ENCODE measurements around the gene RRP8.
A peak's percentile ranks its signal among the peaks of the same experiment; 100 is the strongest.

RRP8 gene

DNA sequence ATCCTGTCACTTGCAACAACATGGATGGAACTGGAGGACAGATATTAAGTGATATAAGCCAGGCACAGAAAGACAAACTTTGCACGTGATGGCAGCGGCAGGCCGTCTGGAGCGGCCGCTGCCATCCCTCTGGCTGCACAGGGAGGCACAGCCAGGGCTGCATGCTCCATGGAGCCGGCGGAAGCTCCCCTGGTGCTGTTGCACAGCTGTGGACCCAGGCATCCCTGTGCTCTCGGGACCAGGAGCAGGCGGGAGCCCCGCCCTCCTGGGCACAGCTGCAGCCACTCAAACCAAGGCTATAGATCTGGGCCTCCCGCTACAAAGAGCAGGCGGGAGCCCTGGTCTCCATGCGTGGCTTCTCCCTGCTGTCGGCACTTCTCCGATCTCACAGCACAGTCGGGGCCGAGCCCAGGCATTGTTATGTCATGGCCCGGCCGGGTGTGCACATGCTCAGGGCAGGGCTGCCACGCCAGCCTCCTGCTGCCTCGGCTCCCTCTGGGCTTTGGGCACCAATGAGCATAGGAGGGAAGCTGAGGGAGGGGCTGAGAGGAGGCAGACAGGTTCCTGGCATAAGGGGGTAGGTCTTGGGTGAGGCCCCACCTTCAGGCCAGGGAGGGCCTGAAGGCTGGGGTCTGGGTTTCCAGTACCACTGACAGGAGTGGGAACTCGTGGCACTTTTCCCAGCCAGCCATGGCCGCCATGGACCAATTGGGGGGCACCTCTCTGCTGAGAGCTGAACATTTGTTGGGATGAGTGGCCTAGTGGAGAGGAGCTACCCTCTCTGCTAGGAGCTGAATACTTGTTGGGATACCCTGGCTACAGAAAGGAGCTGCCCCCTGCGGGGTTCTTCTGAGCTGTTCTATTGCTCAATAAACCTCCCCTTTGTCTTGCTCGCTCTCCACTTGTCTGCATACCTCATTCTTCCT is 16.7 kb downstream of the RRP8 start:
- Histone ChIP-seq H3K9ac (ENCODE audit: low read depth, low read length) (no peak overlapping the region), H3K4me2 (ENCODE audit: low read length) (peak overlapping the region; percentile 17), H3K36me3 (ENCODE audit: insufficient read depth, low read length) (no peaks in the 10 kb centered on the region), H3K4me1 (ENCODE audit: control insufficient read depth, insufficient read depth, low read length) (peaks cover 6% of the 10 kb centered on the region), H3K4me3 (ENCODE audit: low read length) (no peak overlapping the region), H3K9me3 (replicated peaks; ENCODE audit: low read length) (peaks cover 4% of the 10 kb centered on the region), H3K27me3 (ENCODE audit: control insufficient read depth, insufficient read depth, low read length) (no peaks in the 10 kb centered on the region)

DNA sequence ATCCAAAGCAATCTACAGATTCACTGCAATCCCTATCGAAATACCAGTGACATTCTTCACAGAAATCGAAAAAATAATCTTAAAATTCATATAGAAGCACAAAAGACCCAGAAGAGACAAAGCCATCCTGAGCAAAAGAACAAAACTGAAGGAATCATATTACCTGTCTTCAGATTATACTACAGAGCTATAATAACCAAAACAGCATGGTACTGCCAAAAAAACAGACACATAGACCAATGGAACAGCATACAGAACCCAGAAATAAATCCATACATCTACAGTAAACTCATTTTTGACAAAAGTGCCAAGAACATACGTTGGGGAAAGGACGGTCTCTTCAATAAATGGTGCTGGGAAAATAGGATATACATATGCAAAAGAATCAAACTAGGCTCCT is 18.9 kb downstream of the RRP8 start:
- H3K27me3 ChIP-seq (ENCODE audit: control insufficient read depth, insufficient read depth, low read length): no peaks in the 10 kb centered on the region
- no peaks in the 10 kb centered on the region for H3K36me3 ChIP-seq (ENCODE audit: insufficient read depth, low read length)

DNA sequence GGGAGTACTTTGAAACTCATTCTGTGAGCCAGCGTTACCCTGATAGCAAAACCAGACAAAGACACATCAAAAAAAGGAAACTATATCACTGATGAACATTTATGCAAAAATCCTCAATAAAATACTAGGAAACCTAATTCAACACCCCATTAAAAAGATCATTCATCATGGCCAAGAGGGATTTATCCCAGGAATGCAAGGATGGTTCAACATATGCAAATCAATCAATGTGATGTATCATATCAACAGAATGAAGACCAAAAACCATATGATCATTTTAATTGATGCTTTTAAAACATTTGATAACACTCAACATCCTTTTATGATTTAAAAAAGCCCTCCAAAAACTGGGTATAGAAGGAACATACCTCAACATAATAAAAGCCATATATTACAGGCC is 19.8 kb downstream of the RRP8 start:
- no peak overlapping the region for H3K9ac ChIP-seq (ENCODE audit: low read depth, low read length)
- peaks cover 4% of the 10 kb centered on the region for H3K9me3 ChIP-seq (replicated peaks; ENCODE audit: low read length)
- no peaks in the 10 kb centered on the region for H3K27me3 ChIP-seq (ENCODE audit: control insufficient read depth, insufficient read depth, low read length)
- no peak overlapping the region for H3K4me2 ChIP-seq (ENCODE audit: low read length)
- H3K4me3 ChIP-seq (ENCODE audit: low read length): no peak overlapping the region
- H3K36me3 ChIP-seq (ENCODE audit: insufficient read depth, low read length): no peaks in the 10 kb centered on the region
- H3K4me1 ChIP-seq (ENCODE audit: control insufficient read depth, insufficient read depth, low read length): peaks cover 6% of the 10 kb centered on the region

More for the DNA sequence above, 18.9 kb downstream of the RRP8 start:
- Histone ChIP-seq H3K9me3 (replicated peaks; ENCODE audit: low read length) (peaks cover 4% of the 10 kb centered on the region), H3K4me2 (ENCODE audit: low read length) (no peak overlapping the region), H3K4me3 (ENCODE audit: low read length) (no peak overlapping the region), H3K4me1 (ENCODE audit: control insufficient read depth, insufficient read depth, low read length) (peaks cover 6% of the 10 kb centered on the region), H3K9ac (ENCODE audit: low read depth, low read length) (no peak overlapping the region)

DNA sequence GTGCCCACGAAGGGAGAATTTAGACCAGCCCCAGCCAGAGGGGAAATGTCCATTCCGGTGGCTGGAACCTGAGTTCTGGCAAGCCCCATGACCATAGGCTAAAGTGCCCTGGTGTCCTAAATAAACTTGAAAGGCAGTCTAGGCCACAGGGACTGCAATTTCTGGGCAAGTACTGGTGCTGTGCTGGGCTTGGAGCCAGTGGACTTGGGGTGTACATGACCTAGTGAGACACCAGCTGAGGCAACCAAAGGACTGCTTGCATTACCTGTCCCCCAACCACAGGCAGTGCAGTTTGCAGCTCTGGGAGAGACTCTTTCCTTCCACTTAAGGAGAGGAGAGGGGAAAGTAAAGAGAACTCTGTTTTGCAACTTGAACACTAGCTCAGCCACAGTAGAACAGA is 23.7 kb downstream of the RRP8 start:
- Histone ChIP-seq H3K4me3 (ENCODE audit: low read length) (no peak overlapping the region), H3K4me2 (ENCODE audit: low read length) (no peak overlapping the region), H3K9ac (ENCODE audit: low read depth, low read length) (no peak overlapping the region), H3K9me3 (replicated peaks; ENCODE audit: low read length) (peaks cover 3% of the 10 kb centered on the region), H3K4me1 (ENCODE audit: control insufficient read depth, insufficient read depth, low read length) (no peaks in the 10 kb centered on the region), H3K36me3 (ENCODE audit: insufficient read depth, low read length) (no peaks in the 10 kb centered on the region), H3K27me3 (ENCODE audit: control insufficient read depth, insufficient read depth, low read length) (no peaks in the 10 kb centered on the region)

DNA sequence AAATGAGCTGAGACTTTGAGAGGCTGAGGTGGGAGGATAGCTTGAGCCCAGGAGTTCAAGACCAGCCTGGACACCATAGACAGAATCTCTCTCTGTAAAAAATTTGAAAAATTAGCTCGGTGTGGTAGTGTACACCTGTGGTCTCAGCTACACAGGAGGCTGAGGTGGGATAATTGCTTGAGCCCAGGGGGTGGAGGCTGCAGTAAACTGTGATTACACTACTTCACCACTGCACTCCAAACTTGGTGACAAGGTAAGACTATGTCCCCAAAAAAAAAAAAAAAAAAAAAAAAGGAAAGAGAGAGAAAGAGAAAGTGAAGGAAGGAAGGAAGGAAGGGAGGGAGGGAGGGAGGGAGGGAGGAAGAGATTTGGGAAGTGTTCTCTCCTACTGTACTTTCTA is 25.3 kb downstream of the RRP8 start:
- no peaks in the 10 kb centered on the region for H3K27me3 ChIP-seq (ENCODE audit: control insufficient read depth, insufficient read depth, low read length)
- no peak overlapping the region for H3K4me2 ChIP-seq (ENCODE audit: low read length)
- no peaks in the 10 kb centered on the region for H3K9me3 ChIP-seq (replicated peaks; ENCODE audit: low read length)
- no peak overlapping the region for H3K9ac ChIP-seq (ENCODE audit: low read depth, low read length)
- H3K4me3 ChIP-seq (ENCODE audit: low read length): no peak overlapping the region
- H3K4me1 ChIP-seq (ENCODE audit: control insufficient read depth, insufficient read depth, low read length): no peaks in the 10 kb centered on the region
- no peaks in the 10 kb centered on the region for H3K36me3 ChIP-seq (ENCODE audit: insufficient read depth, low read length)

DNA sequence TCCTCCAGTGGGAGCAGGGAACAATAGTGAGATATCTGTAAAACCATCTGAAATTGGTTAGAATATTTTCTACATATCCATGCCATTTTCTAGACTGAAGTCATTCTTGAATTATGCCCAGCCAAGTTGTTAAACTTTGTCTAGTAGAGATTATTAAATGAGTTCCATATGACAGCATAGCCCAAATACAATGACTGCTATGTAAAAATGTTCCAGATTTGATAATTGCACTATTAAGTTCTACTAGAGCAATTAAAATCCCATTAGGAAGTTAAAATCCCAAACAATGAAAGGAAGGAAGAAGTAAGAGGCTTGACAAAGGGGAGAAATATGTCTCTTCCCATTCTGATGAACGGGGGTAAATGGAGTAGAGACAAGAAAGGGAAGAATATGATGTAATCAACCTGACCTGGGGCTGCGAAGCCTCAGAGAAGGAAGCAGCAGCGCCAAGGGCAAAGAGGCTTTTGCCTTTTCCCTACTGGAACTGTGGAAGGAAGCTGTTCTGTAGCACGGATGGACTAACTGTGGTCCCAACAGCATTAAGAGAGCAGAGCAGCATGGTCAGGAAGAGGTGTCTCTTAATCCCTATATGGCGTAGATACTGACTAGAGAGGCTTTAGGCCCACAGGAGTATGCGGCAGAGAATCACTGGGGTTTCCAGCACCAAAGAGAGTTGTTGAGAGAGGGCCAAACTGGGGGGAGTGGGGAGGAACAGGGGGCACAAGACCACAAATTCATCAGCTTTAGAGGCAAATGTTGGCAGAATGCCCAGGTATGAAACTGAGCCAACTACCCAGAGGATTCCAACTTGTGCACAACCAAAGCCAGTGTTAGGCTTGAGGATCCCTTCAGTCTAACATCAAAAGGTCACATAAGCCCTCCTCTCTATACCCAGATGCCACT is 26.7 kb downstream of the RRP8 start:
- Histone ChIP-seq H3K4me2 (ENCODE audit: low read length) (no peak overlapping the region), H3K36me3 (ENCODE audit: insufficient read depth, low read length) (no peaks in the 10 kb centered on the region), H3K4me1 (ENCODE audit: control insufficient read depth, insufficient read depth, low read length) (peaks cover 9% of the 10 kb centered on the region), H3K9me3 (replicated peaks; ENCODE audit: low read length) (no peaks in the 10 kb centered on the region), H3K9ac (ENCODE audit: low read depth, low read length) (no peak overlapping the region), H3K4me3 (ENCODE audit: low read length) (no peak overlapping the region), H3K27me3 (ENCODE audit: control insufficient read depth, insufficient read depth, low read length) (no peaks in the 10 kb centered on the region)

DNA sequence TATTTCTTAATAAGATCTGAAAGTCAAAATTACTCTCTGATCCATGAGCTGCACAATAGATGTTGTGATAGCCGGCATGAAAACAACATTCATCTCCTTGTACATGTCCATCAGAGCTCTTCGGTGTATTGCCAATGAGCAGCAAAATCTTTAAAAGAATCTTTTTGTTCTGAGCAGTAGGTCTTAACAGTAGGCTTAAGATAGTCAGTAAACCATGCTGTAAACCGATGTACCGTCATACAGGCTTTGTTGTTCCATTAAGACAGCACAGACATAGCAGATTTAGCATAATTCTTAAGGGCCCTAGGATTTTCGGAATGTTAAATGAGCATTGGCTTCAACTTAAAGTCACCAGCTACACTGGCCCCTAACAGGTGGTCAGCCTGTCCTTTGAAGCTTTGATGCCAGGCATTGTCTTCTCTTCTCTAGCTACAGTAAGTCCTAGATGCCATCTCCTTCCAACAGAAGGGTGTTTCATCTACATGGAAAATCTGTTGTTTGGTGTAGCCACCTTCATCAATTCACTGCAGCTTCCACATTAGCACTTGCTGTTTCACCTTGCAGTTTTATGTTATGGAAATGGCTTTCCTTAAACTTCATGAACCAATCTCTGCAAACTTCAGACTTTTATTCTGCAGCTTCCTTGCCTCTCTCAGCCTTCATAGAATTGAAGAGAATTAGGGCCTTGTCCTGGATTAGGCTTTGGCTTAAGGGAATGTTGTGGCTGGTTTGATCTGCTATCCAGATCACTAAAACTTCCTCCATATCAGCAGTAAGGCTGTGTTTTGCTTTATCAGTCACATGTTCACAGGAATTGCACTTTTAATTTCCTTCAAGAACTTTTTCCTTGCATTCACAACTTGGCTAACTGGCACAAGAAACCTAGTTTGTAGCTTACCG is 28.4 kb downstream of the RRP8 start:
- no peaks in the 10 kb centered on the region for H3K9me3 ChIP-seq (replicated peaks; ENCODE audit: low read length)
- H3K36me3 ChIP-seq (ENCODE audit: insufficient read depth, low read length): no peaks in the 10 kb centered on the region
- peaks cover 18% of the 10 kb centered on the region for H3K4me1 ChIP-seq (ENCODE audit: control insufficient read depth, insufficient read depth, low read length)
- no peaks in the 10 kb centered on the region for H3K27me3 ChIP-seq (ENCODE audit: control insufficient read depth, insufficient read depth, low read length)
- H3K4me3 ChIP-seq (ENCODE audit: low read length): no peak overlapping the region
- H3K9ac ChIP-seq (ENCODE audit: low read depth, low read length): no peak overlapping the region
- no peak overlapping the region for H3K4me2 ChIP-seq (ENCODE audit: low read length)

DNA sequence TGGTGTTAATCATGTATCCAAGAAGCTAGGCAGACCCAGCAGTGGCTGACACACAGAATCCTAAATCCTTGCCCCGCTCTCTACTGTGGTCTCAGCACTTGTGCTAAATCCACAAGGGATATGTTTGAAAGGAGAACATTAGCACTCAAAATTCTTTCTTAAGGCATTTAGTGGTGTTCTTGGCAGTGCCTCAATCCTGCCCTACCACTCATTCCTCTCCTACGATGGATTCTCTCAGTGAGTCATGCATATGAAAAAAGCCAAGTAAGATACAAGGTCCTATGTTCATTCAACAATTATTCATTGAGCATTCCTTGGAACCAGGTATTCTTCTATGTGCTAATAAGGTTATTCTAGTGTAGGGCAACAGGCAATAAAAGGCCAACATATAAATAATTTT is 31.2 kb downstream of the RRP8 start:
- Histone ChIP-seq H3K4me1 (ENCODE audit: control insufficient read depth, insufficient read depth, low read length) (peaks cover 26% of the 10 kb centered on the region), H3K4me2 (ENCODE audit: low read length) (no peak overlapping the region), H3K9me3 (replicated peaks; ENCODE audit: low read length) (no peaks in the 10 kb centered on the region), H3K27me3 (ENCODE audit: control insufficient read depth, insufficient read depth, low read length) (no peaks in the 10 kb centered on the region), H3K9ac (ENCODE audit: low read depth, low read length) (no peak overlapping the region), H3K4me3 (ENCODE audit: low read length) (no peak overlapping the region), H3K36me3 (ENCODE audit: insufficient read depth, low read length) (no peaks in the 10 kb centered on the region)

DNA sequence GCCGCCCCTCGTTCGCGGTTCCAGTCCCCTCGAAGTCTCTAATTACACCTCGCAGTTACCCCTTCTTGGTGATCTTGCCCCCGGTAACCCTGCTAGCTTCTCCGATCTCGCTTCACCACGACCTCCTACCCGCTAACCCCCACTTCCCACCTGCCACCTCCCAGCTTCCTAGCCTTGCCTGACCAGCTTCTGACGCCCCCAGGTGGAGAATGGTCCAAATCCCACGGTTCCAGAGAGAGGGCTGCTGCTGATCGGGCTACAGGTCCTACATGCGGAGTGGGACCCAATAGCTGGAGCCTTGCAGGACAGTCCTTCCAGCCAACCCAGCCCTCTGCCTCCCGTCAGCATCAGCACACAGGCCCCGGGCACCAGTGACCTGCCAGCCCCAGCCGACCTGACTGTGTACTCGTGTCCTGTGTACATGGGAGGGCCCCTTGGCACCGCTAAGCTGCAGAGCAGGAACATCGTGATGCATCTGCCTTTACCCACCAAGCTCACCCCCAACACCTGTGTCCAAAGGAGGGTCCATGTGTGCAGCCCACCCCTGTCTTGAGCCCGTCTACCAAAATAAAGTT is 31.9 kb downstream of the RRP8 start:
- H3K4me3 ChIP-seq (ENCODE audit: low read length): no peak overlapping the region
- no peak overlapping the region for H3K4me2 ChIP-seq (ENCODE audit: low read length)
- no peak overlapping the region for H3K9ac ChIP-seq (ENCODE audit: low read depth, low read length)
- H3K27me3 ChIP-seq (ENCODE audit: control insufficient read depth, insufficient read depth, low read length): no peaks in the 10 kb centered on the region
- H3K9me3 ChIP-seq (replicated peaks; ENCODE audit: low read length): no peaks in the 10 kb centered on the region
- H3K4me1 ChIP-seq (ENCODE audit: control insufficient read depth, insufficient read depth, low read length): peaks cover 26% of the 10 kb centered on the region
- H3K36me3 ChIP-seq (ENCODE audit: insufficient read depth, low read length): no peaks in the 10 kb centered on the region

DNA sequence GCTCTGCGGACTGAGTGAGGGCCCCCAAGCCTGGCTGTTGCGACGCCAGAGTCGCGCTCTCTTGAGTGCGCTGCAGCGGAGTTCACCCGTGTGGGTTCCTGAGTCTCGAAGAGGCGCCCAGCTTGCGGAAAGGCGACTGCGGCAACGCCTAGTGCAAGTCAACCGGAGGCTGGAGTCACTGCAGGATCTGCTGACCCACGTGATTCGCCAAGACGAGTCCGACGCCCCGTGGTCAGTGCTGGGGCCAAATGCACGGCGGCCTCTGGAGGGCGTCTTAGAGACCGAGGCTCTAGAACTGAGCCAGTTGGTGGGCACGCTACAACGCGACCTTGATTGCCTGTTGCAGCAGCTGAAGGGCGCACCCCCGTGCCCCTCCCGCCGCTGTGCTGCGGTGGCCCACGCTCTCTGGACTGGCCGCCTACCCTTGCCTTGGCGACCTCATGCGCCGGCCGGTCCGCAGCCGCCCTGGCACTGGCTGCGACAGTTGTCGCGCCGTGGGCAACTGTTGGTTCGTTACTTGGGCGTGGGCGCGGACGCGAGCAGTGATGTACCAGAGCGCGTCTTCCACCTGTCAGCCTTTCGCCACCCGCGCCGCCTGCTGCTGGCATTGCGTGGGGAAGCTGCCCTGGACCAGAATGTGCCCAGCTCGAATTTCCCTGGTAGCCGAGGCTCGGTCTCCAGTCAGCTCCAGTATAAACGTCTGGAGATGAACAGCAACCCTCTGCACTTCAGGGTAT is 32.6 kb downstream of the RRP8 start:
- H3K4me1 ChIP-seq (ENCODE audit: control insufficient read depth, insufficient read depth, low read length): peaks cover 26% of the 10 kb centered on the region
- no peaks in the 10 kb centered on the region for H3K27me3 ChIP-seq (ENCODE audit: control insufficient read depth, insufficient read depth, low read length)
- no peaks in the 10 kb centered on the region for H3K36me3 ChIP-seq (ENCODE audit: insufficient read depth, low read length)
- H3K4me2 ChIP-seq (ENCODE audit: low read length): no peak overlapping the region
- H3K9ac ChIP-seq (ENCODE audit: low read depth, low read length): no peak overlapping the region
- no peaks in the 10 kb centered on the region for H3K9me3 ChIP-seq (replicated peaks; ENCODE audit: low read length)
- H3K4me3 ChIP-seq (ENCODE audit: low read length): no peak overlapping the region
